Subcutaneous adipose tissue (tissue), 4 donors: Measurements from ENCODE around the gene PSENEN. TPM values are rescaled to one million over a fixed set of nuclear protein-coding genes. Genes with fewer than 3 reads are reported as not detected.

ENCODE experiments used
- CTCF ChIP-seq: fragments of 450-650 bp; IDR thresholded peaks from one replicate; pipeline ENCODE4 v1.5.1; 2016; ENCODE audit warnings: low read depth, mild to moderate bottlenecking, control low read depth, antibody characterized with exemption, moderate library complexity
- total RNA-seq, 4 donors: library from RNA; depleted of rRNA; stranded (reverse); fragments of >200 nt; gene quantifications; one replicate each; pipeline ENCODE4 v1.1.0, GENCODE V29; 2016

Gene PSENEN
- total RNA-seq, 4 donors from 2014 or later = 23.4 to 71.3 (median 35.7) TPM

GRCh38 chr19:35715355-35715809, 30.1 kb upstream of the PSENEN start:
- no peak for TF ChIP-seq CTCF

- TF ChIP-seq CTCF = no peak
Measured at GRCh38 chr19:35715981-35716800, 29.3 kb upstream of the PSENEN start.

- TF ChIP-seq CTCF = no peak
Measured at GRCh38 chr19:35716801-35717664, 28.4 kb upstream of the PSENEN start.

- no peak for TF ChIP-seq CTCF
Measured at GRCh38 chr19:35717665-35718344, 27.6 kb upstream of the PSENEN start, which contains the start of gene KMT2B. Gene KMT2B, plus strand, starts transcription at chr19:35718003. Its CDS starts 16 bp downstream, at chr19:35718019.

- TF ChIP-seq CTCF = no peak
Measured at GRCh38 chr19:35718345-35719041, 27.0 kb upstream of the PSENEN start.

GRCh38 chr19:35719402-35720162, 25.9 kb upstream of the PSENEN start:
- no peak for TF ChIP-seq CTCF
